ENCODE measurements around the gene EXOC2. TPM values are rescaled to one million over a fixed set of nuclear protein-coding genes. Genes with fewer than 3 reads are reported as not detected.
"Not testable (repeated sequence)": the region's sequence is repeated elsewhere in the genome, so short reads cannot be mapped to it uniquely, and the experiment has no call there.

EXOC2 gene
- total RNA-seq, 4 donors from 2014 or later = 18.1 to 32.3 (median 21.6) TPM

GRCh38 chr6:665403-666267 lies 27.3 kb downstream of the EXOC2 start:
- DNase-seq (ENCODE audit: low spot score) (no peak), ATAC-seq (ENCODE audit: low FRiP score) (no peak)
- no peak for TF ChIP-seq CTCF (IDR thresholded peaks at IDR 0.05)

GRCh38 chr6:663788-664187 lies 29.2 kb downstream of the EXOC2 start:
- DNase-seq (ENCODE audit: low spot score); ATAC-seq (ENCODE audit: low FRiP score): not testable (repeated sequence)

- DNase-seq (ENCODE audit: low spot score) (no peak), ATAC-seq (ENCODE audit: low FRiP score) (no peak)
- no peak for TF ChIP-seq CTCF (IDR thresholded peaks at IDR 0.05)
These were observed 33.0 kb downstream of the EXOC2 start for GRCh38 chr6:659716-660581.

- ATAC-seq (ENCODE audit: low FRiP score) (no peak), DNase-seq (ENCODE audit: low spot score) (no peak)
- no peak for TF ChIP-seq CTCF (IDR thresholded peaks at IDR 0.05)
These were observed 34.7 kb downstream of the EXOC2 start for GRCh38 chr6:658244-658643.

- ATAC-seq (ENCODE audit: low FRiP score) = no peak
- no peak for TF ChIP-seq CTCF (IDR thresholded peaks at IDR 0.05)
- DNase-seq (ENCODE audit: low spot score) = no peak
These were observed 35.2 kb downstream of the EXOC2 start for GRCh38 chr6:657743-658142.

- DNase-seq (ENCODE audit: low spot score) (no peak), ATAC-seq (ENCODE audit: low FRiP score) (no peak)
These were observed 36.3 kb downstream of the EXOC2 start, which contains the start of gene HUS1B for GRCh38 chr6:656460-657252. Gene HUS1B (minus strand): TSS chr6:657100. CDS start chr6:656944, 156 bp downstream.

More at GRCh38 chr6:656460-657252, 36.3 kb downstream of the EXOC2 start, which contains the start of gene HUS1B:
- no peak for TF ChIP-seq CTCF (IDR thresholded peaks at IDR 0.05)
